ENCODE data around the gene NIPAL3.

The NIPAL3 gene

GRCh38 chr1:24384251-24385090 lies 31.1 kb upstream of the NIPAL3 start:
- WGBS (ENCODE audit: extremely low coverage, insufficient coverage, insufficient read length): no CpG with 5 or more reads among the region's 13 CpGs
- Histone ChIP-seq H3K9ac (ENCODE audit: low read length) (no peak overlapping the region), H3K4me2 (ENCODE audit: low read length) (no peak overlapping the region), H3K36me3 (ENCODE audit: control insufficient read depth in 1 of 2, insufficient read depth in 2 of 2, low read length in 2 of 2) (peaks cover 0 to 7% of the 10 kb centered on the region in 2 experiments), H2AK5ac (ENCODE audit: low read length) (no peak overlapping the region), H3K14ac (ENCODE audit: low read length) (no peak overlapping the region), H3K18ac (ENCODE audit: low read length) (no peak overlapping the region), H4K8ac (ENCODE audit: low read depth, low read length) (no peak overlapping the region), H3K27ac (ENCODE audit: low read depth, low read length) (no peak overlapping the region), H3K27me3 (ENCODE audit: insufficient read depth, low read length) (no peaks in the 10 kb centered on the region), H2BK120ac (ENCODE audit: insufficient read depth, low read length, poor library complexity) (no peak overlapping the region), H2BK12ac (ENCODE audit: low read length) (no peak overlapping the region), H3K23ac (ENCODE audit: low read length) (no peak overlapping the region), H2AFZ (ENCODE audit: insufficient read depth, low read length, poor library complexity) (no peak overlapping the region), H3K4me1 (ENCODE audit: control insufficient read depth in 1 of 2, insufficient read depth in 2 of 2, low read length in 2 of 2) (no peaks in the 10 kb centered on the region), H3K9me3 (ENCODE audit: insufficient read depth, low read depth, low read length) (peaks cover 3% of the 10 kb centered on the region), H3K79me1 (ENCODE audit: low read length) (no peaks in the 10 kb centered on the region), H2BK5ac (ENCODE audit: low read depth, low read length, poor library complexity) (no peak overlapping the region), H3K4me3 (ENCODE audit: low read depth, low read length) (no peak overlapping the region), H3K79me2 (ENCODE audit: control insufficient read depth, insufficient read depth, low read length, poor library complexity) (no peaks in the 10 kb centered on the region), H4K91ac (ENCODE audit: low read depth, low read length) (no peak overlapping the region), H3K4ac (ENCODE audit: low read depth, low read length) (no peak overlapping the region), H4K12ac (ENCODE audit: low read depth, low read length) (no peak overlapping the region)
- DNase-seq: peak in 1 of 2 donors; percentile 43

GRCh38 chr1:24385160-24385940 lies 30.3 kb upstream of the NIPAL3 start:
- no CpG with 5 or more reads among the region's 12 CpGs for WGBS (ENCODE audit: extremely low coverage, insufficient coverage, insufficient read length)
- no peaks in the 10 kb centered on the region for H3K79me1 ChIP-seq (ENCODE audit: low read length)

GRCh38 chr1:24386241-24386640 lies 29.4 kb upstream of the NIPAL3 start:
- no peak overlapping the region for H4K8ac ChIP-seq (ENCODE audit: low read depth, low read length)
- no peak overlapping the region for H3K14ac ChIP-seq (ENCODE audit: low read length)
- WGBS (ENCODE audit: extremely low coverage, insufficient coverage, insufficient read length): no CpG with 5 or more reads among the region's 9 CpGs
- H2BK120ac ChIP-seq (ENCODE audit: insufficient read depth, low read length, poor library complexity): no peak overlapping the region
- no peak overlapping the region for H2BK12ac ChIP-seq (ENCODE audit: low read length)
- no peak overlapping the region for H3K27ac ChIP-seq (ENCODE audit: low read depth, low read length)
- no peak overlapping the region for H3K23ac ChIP-seq (ENCODE audit: low read length)
- no peaks in the 10 kb centered on the region for H3K79me2 ChIP-seq (ENCODE audit: control insufficient read depth, insufficient read depth, low read length, poor library complexity)
- no peak overlapping the region for H3K4me3 ChIP-seq (ENCODE audit: low read depth, low read length)
- H3K27me3 ChIP-seq (ENCODE audit: insufficient read depth, low read length): no peaks in the 10 kb centered on the region
- no peak overlapping the region for H3K9ac ChIP-seq (ENCODE audit: low read length)
- H3K36me3 ChIP-seq (ENCODE audit: control insufficient read depth in 1 of 2, insufficient read depth in 2 of 2, low read length in 2 of 2): peaks cover 0 to 7% of the 10 kb centered on the region in 2 experiments
- H4K12ac ChIP-seq (ENCODE audit: low read depth, low read length): no peak overlapping the region
- no peaks in the 10 kb centered on the region for H3K79me1 ChIP-seq (ENCODE audit: low read length)
- H3K9me3 ChIP-seq (ENCODE audit: insufficient read depth, low read depth, low read length): peaks cover 3% of the 10 kb centered on the region
- H3K4me1 ChIP-seq (ENCODE audit: control insufficient read depth in 1 of 2, insufficient read depth in 2 of 2, low read length in 2 of 2): no peaks in the 10 kb centered on the region
- no peak overlapping the region for H2AK5ac ChIP-seq (ENCODE audit: low read length)
- no peak overlapping the region for H3K4ac ChIP-seq (ENCODE audit: low read depth, low read length)
- H4K91ac ChIP-seq (ENCODE audit: low read depth, low read length): no peak overlapping the region
- no peak overlapping the region for H3K18ac ChIP-seq (ENCODE audit: low read length)
- DNase-seq: peak in 1 of 2 donors; percentile 24
- H3K4me2 ChIP-seq (ENCODE audit: low read length): no peak overlapping the region
- no peak overlapping the region for H2BK5ac ChIP-seq (ENCODE audit: low read depth, low read length, poor library complexity)
- no peak overlapping the region for H2AFZ ChIP-seq (ENCODE audit: insufficient read depth, low read length, poor library complexity)

More at GRCh38 chr1:24385160-24385940, 30.3 kb upstream of the NIPAL3 start:
- H3K4me2 ChIP-seq (ENCODE audit: low read length): no peak overlapping the region
- H3K23ac ChIP-seq (ENCODE audit: low read length): no peak overlapping the region
- no peak overlapping the region for H2BK5ac ChIP-seq (ENCODE audit: low read depth, low read length, poor library complexity)
- no peak overlapping the region for H4K91ac ChIP-seq (ENCODE audit: low read depth, low read length)
- peaks cover 3% of the 10 kb centered on the region for H3K9me3 ChIP-seq (ENCODE audit: insufficient read depth, low read depth, low read length)
- no peak overlapping the region for H3K27ac ChIP-seq (ENCODE audit: low read depth, low read length)
- H3K9ac ChIP-seq (ENCODE audit: low read length): peak overlapping the region; percentile 44
- H3K14ac ChIP-seq (ENCODE audit: low read length): no peak overlapping the region
- no peak for DNase-seq
- H4K8ac ChIP-seq (ENCODE audit: low read depth, low read length): no peak overlapping the region
- no peak overlapping the region for H3K18ac ChIP-seq (ENCODE audit: low read length)
- H2AFZ ChIP-seq (ENCODE audit: insufficient read depth, low read length, poor library complexity): no peak overlapping the region
- no peaks in the 10 kb centered on the region for H3K27me3 ChIP-seq (ENCODE audit: insufficient read depth, low read length)
- no peak overlapping the region for H3K4ac ChIP-seq (ENCODE audit: low read depth, low read length)
- H2BK120ac ChIP-seq (ENCODE audit: insufficient read depth, low read length, poor library complexity): no peak overlapping the region
- no peak overlapping the region for H4K12ac ChIP-seq (ENCODE audit: low read depth, low read length)
- no peak overlapping the region for H2BK12ac ChIP-seq (ENCODE audit: low read length)
- H3K79me2 ChIP-seq (ENCODE audit: control insufficient read depth, insufficient read depth, low read length, poor library complexity): no peaks in the 10 kb centered on the region
- H2AK5ac ChIP-seq (ENCODE audit: low read length): no peak overlapping the region
- no peak overlapping the region for H3K4me3 ChIP-seq (ENCODE audit: low read depth, low read length)
- H3K36me3 ChIP-seq (ENCODE audit: control insufficient read depth in 1 of 2, insufficient read depth in 2 of 2, low read length in 2 of 2): peaks cover 0 to 7% of the 10 kb centered on the region in 2 experiments
- no peaks in the 10 kb centered on the region for H3K4me1 ChIP-seq (ENCODE audit: control insufficient read depth in 1 of 2, insufficient read depth in 2 of 2, low read length in 2 of 2)

- H3K4me3 ChIP-seq (ENCODE audit: low read depth, low read length): no peak overlapping the region
- H3K18ac ChIP-seq (ENCODE audit: low read length): no peak overlapping the region
- no peak overlapping the region for H2BK5ac ChIP-seq (ENCODE audit: low read depth, low read length, poor library complexity)
- no peaks in the 10 kb centered on the region for H3K4me1 ChIP-seq (ENCODE audit: control insufficient read depth in 1 of 2, insufficient read depth in 2 of 2, low read length in 2 of 2)
- peaks cover 0 to 7% of the 10 kb centered on the region in 2 experiments for H3K36me3 ChIP-seq (ENCODE audit: control insufficient read depth in 1 of 2, insufficient read depth in 2 of 2, low read length in 2 of 2)
- H3K27ac ChIP-seq (ENCODE audit: low read depth, low read length): no peak overlapping the region
- no peaks in the 10 kb centered on the region for H3K27me3 ChIP-seq (ENCODE audit: insufficient read depth, low read length)
- no peak overlapping the region for H2AFZ ChIP-seq (ENCODE audit: insufficient read depth, low read length, poor library complexity)
- H3K4ac ChIP-seq (ENCODE audit: low read depth, low read length): no peak overlapping the region
- no peak overlapping the region for H3K14ac ChIP-seq (ENCODE audit: low read length)
- H3K9me3 ChIP-seq (ENCODE audit: insufficient read depth, low read depth, low read length): peaks cover 3% of the 10 kb centered on the region
- H4K91ac ChIP-seq (ENCODE audit: low read depth, low read length): no peak overlapping the region
- H2BK12ac ChIP-seq (ENCODE audit: low read length): no peak overlapping the region
- no CpG with 5 or more reads among the region's 11 CpGs for WGBS (ENCODE audit: extremely low coverage, insufficient coverage, insufficient read length)
- no peak overlapping the region for H3K4me2 ChIP-seq (ENCODE audit: low read length)
- no peak overlapping the region for H3K9ac ChIP-seq (ENCODE audit: low read length)
- H2BK120ac ChIP-seq (ENCODE audit: insufficient read depth, low read length, poor library complexity): no peak overlapping the region
- DNase-seq: no peak
- H4K12ac ChIP-seq (ENCODE audit: low read depth, low read length): no peak overlapping the region
- H3K79me1 ChIP-seq (ENCODE audit: low read length): no peaks in the 10 kb centered on the region
- H2AK5ac ChIP-seq (ENCODE audit: low read length): no peak overlapping the region
- no peaks in the 10 kb centered on the region for H3K79me2 ChIP-seq (ENCODE audit: control insufficient read depth, insufficient read depth, low read length, poor library complexity)
- H3K23ac ChIP-seq (ENCODE audit: low read length): no peak overlapping the region
- no peak overlapping the region for H4K8ac ChIP-seq (ENCODE audit: low read depth, low read length)
Observed at GRCh38 chr1:24386931-24387330, 28.7 kb upstream of the NIPAL3 start.
